ENCODE measurements around the gene HDGFL2.

Gene HDGFL2

DNA sequence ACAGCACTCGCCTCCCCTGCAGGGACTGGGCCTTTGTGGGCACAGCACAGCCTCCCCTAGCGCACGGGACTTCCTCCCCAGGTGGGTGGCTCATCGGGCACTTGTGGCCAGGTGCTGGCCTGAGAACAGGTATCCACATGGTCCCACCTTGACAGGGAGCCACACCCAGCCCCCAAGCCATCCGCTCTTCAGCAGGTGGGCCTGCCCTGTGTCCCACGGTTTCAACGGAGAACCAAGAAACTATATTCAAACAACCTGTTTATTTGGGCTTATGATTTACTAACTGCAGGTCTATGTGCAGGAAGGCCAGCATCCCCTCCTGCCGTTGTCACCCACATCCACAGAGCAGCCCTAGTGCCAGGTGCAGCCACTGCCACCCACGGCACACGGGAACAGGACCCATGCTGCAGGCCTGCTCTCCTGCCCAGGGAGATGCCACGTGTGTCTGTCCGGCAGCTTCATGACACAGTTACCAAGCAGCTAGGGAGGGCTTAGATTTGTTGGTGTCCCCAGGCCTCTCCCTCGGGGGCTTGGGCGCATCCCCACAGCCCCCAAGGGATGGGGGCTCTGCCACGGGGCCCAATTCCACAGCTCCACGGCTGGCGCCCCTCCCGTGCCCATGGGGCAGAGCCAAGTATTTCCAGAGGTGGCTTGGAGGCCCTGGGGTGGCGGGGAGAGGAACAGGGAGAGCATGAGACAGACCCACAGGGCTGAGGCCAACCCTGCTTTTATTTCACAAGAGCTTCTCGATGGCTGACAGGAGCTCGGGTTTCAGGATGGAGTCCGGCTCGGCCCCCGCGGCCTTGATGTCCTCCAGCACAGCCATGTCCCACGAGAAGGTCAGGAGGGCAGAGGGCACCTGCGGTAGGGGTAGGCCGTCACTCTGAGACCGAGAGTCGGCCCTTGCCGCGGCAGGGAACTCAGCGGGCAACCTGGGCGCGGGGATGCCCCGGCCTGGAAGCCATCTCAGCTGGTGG, 27.0 kb upstream of the HDGFL2 start:
- DNase-seq (ENCODE audit: low read depth, low spot score): no peak

DNA sequence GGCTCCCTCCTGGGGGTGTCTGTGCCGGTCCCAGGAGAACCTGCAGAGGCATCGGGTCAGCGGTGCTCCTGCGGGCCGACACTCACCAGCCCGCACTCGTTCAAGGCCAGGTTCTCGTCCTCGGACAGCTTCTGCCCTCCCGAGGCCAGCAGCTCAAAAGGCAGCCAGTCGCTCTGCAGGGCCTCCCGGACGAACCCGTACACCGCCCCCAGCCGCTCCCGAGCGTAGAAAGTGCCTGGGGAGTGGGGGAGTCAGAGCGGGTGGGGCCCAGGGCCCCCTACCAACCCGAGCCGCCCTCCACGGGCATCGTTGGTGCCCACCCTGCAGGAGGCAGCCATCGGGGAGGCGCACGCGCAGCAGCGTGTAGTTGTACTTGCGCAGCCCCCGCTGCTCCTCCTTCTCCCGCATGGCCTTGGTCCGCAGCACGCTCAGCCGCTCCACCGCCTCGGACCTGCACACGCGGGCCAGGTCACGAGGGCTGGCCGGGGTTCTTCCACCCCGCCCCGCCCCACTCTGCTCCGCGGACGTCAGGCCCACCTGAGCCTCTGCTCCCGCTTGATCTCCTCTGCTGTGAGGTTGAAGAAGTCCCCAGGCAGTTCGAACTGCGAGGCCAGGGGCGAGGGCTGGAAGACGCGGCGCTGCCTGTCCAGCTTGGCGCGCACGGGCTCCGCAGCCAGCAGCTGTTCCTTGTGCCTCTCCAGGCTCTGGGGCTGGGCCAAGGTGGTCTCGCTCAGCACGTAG, 26.0 kb upstream of the HDGFL2 start:
- no peak for DNase-seq (ENCODE audit: low read depth, low spot score)

DNA sequence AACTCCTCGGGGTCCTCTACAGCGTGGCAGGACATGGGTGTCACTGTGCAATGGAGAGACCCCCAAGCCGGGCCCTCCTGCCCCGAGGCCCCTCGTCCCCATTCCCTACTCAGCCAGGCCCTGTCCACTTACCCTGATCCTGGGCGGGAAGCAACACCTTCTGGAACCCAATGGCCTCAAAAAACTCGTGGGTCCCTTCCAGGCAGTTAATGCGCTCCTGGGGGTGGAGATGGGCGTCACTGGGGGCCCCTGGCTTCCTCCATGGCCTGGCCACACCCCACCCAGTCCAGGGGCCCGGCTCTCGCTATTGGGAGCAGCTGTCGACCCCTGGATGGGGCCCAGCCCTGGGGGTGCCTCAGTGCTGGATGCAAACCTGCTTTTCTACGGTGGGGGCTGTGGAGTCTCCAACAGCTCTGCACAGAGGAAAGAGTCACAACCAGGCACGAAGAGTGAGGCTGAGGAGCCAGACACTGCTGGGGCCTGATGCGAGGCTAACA, 25.3 kb upstream of the HDGFL2 start:
- no peak for DNase-seq (ENCODE audit: low read depth, low spot score)

DNA sequence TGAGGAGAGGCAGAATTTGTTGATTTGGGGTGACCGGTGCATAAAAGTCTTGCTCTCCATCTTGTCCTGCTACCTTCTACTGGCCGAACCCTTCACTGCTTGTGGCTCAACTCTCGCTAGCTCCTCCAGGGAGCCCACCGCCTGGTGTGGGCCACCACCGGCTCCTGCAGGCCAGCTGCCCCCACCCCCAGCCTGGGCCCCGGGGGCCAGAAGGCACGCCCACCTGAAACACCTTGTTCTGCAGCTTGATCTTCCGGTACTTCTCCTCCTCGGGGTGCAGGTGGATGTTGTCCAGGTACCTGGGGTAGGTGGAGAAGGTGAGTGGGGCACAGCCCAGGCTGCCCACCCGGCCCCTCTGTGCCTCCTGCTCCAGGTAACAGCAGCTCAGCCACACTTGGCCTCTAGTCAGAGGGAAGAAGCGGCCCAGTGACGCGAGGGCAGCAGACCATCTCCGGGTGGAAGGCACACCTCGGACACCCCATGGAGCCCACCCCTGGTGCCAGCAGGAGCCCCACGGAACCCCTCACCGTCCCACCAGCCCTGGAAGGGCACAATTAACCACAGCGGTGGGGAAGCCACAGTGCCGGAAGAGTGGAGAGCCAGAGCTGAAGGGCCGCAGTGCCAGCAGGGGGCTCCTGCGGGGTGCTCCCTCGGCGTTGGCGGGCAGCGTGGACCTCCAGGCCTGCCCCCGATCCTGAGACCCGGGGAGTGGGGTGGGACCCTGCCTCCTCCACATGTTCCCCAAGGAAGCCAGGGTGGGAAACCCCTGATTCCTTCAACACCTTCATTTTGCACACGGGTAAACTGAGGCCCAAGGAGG, 24.6 kb upstream of the HDGFL2 start:
- no peak for DNase-seq (ENCODE audit: low read depth, low spot score)

DNA sequence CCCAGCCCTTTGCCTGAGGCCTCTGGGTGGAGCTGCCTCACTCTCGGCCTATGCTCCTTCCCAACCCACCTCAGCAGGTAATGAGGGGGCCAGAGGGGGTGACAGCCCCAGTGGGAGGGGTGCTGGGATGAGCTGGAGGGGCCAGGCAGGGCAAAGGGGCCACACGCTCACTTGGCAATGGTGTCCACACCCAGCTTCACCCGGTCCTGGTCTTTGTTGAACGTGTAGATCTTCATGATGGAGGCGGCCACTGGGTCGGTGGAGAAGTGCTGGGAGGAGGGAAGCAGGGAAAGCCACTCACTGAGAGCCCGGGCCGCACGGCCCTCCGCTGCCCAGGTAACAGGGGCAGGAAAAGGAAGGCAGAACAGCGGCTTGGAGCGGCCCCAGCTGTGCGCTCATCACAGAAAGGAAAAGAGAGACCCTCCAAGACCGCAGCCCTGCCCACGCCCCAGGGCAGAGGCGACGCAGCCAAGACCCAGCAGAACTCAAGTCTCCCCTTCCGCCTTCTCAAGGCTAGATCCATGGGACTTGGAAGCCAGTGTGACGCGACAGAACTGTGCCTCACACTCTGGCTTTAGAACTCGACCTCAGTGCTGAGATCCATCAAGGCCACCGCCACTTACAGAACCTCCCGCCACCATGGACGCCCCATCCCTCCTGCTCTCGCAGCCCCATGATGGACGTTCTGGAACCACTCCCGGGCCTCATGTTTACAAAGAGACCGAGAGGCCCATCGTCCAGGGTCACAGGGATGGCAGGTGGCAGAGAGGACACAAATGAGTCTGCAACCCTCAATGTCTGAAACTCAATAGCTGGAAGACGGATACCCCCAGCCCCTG, 23.7 kb upstream of the HDGFL2 start:
- DNase-seq (ENCODE audit: low read depth, low spot score): no peak

DNA sequence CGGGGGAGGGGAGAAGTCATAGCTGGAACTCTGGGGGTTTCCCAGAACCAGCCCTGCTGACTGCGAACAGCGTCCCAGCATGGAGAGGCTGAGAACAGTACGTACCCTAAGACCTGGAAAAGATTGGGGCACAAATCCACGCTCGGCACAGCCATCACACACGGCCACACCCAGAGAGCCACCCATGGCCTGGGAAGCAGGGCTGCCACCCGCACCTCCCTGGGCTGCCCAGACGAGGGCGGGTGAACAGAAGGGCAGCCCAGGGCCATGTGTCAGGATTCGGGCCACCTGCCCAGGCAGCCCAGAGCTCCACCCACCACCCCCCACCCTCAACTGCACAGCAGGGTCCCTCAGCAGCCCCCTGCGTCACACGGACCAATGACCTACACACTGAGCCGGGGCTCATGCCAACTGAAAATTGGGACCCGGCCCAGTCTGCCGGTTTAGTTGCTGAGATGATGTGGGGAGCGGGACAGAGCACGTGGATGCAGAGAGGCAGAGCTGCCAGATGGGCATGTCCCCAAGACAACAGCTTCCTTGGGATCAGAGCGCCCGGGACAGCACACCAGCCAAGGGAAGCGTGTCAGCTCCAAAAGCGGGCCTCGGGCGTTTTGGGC, 23.0 kb upstream of the HDGFL2 start:
- no peak for DNase-seq (ENCODE audit: low read depth, low spot score)

DNA sequence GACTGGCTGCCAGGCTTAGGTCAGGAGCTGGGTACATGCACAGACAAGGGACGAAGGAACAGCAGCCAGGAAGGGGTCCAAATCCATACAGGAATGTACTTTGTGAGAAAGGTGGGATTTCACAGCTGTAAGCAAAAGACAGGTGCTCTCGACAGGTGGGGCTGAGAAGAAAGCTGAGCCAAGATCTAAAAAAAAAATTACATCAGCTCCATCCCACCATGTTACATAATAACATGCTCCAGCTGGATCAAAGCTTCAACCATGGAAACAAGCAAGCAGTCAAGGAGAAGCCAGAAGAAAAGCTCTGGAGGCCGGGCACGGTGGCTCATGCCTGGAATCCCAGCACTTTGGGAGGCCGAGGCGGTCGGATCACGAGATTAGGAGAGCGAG, 22.5 kb upstream of the HDGFL2 start:
- DNase-seq (ENCODE audit: low read depth, low spot score): no peak

DNA sequence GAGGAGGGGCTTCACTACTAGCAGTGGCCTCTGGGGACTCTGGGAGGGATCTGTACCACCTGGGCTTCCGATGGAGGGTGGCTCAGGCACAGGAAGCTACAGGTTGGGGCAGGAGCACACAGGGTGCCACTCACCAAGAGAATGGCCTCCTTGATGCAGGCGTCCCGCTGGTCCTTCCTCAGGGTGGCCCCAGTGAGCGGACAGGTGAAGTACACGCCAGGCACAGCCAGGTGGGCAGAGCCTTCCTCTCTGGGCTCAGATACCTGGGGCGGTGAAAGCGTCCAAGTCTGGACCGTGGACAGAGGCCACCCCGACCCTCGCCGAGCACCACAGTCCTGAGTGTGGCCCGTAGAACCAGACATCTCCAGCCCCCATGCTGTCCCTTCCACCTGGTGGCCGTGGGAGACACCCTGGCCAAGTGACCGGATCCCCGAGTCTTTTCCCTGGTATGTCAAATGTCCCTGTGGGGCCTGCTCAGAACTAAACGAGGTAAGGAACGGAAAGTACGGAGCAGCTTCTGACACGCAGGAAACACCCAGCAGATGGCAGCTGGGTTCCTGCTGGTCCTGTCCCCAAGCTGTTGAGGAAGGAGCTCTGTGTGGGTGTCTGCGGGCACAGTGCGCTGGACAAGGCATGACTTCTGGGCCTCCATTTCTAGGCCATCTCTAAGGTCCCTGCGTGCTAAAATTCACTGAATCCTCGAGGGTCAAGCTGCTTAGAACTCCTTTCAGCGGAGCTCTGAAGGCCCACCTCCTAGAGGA, 19.7 kb upstream of the HDGFL2 start:
- DNase-seq (ENCODE audit: low read depth, low spot score): no peak

DNA sequence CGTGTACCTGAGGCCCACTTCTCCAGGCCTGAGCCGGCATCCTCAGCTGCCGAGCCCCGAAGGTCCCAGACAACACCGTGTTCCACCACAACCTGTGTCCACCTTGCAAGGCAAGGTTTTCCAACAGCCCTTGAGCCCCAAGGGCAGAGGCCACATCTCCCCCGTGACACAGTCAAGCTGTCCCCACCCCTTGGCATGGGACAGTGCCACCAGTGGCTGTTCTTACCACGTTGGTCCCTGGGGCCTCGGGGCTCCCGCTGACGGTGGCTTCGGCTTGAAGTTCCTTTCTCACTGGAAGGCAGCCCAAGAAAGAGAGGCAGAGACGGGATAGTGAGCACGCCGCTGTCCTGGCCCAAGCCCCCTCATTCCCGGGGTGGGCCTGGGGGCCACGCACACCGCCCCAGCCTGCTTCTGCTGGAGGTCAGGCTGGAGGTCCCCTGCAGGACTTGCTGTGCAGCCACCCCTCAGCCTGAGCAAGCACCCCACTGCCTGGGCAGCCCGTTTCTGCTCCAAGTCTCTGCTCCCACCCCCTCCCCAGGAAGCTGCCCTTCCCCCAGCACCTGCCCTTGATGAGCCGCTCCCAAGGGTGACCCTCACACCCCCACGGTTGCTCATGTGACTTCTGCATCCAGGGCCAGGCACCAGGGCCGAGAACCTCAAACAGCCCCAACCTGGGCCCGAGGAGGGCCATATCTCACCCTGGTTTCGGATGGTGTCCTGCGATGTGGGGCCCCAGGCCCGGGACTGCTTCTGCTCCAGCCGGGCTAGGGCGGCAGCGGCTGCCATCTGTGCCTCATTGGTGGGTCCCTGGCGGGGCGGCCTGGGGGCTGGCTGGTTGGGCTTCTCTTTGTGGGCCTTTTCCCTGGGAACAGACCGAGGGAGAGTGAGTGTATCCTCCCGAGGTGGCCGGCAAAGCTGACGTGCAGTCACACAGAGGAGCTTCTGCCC, 18.6 kb upstream of the HDGFL2 start:
- DNase-seq (ENCODE audit: low read depth, low spot score): no peak

DNA sequence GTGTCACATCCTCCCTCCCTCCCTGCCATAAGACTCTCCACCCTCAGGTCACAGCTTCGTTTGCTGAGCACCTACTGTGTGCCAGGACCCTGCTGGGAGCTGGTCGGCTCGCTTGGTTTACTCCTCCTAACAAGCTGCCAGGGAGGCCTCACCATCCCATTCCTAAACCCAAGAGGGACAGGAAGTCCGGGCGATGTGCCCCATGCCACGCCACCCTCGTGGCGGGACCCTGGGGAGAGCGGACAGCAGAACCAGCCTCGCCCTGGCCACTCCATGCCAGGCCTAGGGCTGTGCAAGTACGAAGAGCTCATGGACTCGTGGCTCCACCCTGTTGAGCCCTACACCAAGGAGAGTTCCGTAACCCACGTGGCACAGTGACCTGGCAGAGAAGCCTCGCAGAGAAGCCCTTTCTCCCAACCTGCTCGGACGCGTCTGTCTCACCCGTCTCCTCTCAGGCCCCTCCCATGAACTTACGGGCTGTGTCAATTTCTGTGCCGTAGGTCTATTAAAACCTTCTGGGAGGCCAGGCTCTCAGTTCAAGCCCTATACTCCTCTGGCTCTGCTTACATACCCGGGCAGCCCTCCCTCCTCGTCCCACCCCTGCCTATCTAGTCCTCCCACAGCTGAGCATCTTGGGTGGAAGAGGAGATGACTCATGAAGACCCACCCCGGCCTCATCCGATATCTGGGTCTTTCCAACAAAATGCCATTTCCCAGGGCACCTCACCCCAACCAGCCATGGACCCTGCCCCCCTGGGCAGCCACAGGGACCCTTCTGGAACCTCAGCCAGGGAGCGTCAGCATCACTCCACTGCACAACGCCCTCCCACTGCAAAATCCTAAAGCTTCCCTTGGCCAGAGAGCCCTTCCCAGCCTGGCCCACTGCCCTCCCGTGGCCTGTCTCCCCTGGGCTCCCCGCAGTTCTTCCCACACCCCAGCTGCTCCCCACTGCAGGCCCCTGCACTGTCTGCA, 17.1 kb upstream of the HDGFL2 start:
- DNase-seq (ENCODE audit: low read depth, low spot score): no peak

DNA sequence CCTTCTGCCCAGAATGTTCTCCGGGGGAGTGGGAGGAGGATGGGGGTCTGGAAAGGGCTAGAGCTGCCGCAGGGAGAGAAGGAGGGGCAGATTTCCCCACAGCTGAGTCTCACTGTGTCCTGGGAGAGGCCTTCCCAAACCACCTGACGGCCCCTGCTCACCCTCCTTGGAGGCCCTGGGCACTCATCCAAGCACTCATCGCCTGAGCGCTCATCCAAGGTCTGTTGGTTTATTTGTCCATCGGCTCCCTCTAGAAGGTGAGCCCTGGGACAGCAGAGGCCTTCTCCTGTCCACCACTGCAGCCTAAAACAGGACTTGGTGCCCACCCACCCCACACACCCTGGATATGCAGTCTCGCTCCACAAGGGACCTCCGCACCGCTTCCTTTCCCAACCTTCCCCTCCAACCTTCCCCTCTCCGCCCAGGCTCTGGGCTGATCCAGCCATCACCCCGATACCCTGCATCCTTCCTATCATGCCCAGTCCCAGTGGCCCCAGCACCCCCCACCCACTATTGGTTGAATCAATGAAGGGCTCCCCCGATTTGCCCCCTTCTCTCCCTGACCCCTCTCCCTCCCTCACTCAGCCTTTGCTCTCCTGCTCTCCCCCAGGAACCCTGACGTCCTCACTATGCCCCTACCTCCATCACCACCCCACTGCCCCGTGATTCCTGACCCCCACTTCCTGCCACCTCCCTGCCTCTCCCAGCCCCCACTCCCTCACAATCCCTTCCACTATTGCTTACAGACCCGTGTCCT, 16.2 kb upstream of the HDGFL2 start:
- DNase-seq (ENCODE audit: low read depth, low spot score): no peak

DNA sequence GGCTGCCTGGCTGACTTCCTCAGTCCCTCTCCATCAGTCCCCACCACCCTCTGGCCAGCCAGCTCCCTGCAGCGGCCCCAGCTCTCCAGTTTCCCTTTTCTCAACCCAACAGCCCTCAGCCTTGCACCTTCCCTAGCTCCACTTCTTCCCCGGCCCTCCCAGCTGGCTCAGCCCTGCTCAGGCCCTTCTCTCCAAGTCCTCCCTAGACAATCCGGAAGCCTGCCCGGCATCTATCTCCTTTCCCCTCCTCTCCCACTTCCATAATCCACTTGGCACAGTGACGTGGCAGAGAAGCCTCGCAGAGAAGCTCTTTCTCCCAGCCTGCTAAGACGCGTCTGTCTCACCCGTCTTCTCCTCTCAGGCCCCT, 15.6 kb upstream of the HDGFL2 start:
- no peak for DNase-seq (ENCODE audit: low read depth, low spot score)

DNA sequence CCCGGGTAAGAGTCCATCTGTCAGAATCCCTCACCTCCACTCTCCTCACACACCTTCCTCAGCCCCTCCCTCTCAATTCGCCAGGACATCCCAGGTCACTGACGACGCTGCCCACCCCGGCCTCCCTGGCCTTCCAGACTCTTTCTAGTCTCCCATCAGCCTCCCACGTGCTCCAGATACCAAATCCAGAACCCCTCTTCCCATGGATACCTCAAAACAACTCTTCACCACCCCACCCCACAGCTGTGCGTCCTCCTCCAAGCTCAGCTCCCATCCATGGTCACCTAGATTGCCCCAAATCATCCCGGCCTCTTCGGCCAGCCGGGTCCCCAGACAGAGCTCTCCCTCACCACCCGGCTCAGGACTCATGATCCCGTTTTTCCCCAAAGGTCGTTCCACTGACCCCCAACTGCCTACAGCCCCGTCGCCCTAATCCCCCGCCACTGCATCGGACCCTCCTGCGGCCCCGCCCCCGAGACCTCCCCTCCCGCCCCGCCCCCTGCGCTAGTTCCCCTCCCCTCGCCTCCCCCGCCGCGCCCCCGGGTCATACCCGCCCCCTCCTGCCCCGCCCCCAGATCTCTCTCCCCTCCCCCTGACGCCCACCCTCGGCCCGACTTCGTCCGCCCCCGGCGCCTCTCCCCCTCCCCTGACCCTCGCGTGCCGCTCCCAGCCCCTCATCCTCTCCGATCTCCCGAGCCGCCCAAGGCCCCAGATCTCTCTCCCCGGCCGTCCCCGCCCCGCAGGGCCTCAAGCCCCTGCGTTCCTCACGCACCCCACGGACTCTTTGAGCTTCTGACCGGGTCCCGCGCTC, 15.0 kb upstream of the HDGFL2 start:
- DNase-seq (ENCODE audit: low read depth, low spot score): no peak

DNA sequence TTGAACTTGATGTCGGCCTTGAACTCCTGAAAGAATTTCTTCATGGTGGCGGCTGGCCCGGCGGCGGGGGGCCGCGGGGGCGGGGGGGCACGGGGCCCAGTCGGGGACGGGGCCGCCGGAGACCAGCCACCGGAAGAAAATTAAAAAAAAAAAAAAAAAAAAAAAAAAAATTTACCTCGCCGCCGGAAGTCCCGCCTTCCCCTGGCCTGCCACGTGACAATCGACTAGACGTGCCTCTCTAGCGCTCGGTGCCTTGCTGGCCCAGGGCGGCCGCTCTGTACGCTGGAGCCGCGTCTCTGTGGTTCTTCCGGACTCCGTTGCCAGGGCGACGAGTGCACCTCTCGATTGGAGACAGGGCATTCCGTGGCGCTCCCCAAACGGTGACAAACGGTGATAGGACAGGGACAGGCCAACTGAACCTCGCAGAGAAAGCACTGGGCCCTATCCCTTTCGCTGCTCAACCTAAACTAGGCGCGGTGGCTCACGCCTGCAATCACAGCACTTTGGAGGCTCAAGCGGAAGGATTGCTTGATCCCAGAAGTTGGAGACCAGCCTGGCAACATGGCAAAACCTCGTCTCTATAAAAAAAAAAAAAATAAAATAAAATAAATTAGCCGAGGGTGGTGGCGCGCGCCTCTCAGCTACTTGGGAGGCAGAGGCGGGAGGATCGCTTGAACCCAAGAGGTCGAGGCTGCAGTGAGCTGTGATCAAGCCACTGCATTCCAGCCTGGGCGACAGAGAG, 14.3 kb upstream of the HDGFL2 start, which contains the start of gene UBXN6:
Gene UBXN6, minus strand, starts transcription at position 141 of the 742 bp plus-strand sequence. Its CDS starts 97 bp downstream, at position 44.
- DNase-seq (ENCODE audit: low read depth, low spot score): peak; percentile 93
